ENCODE data around the gene TCP11. TPM values are rescaled to one million over a fixed set of nuclear protein-coding genes. Genes with fewer than 3 reads are reported as not detected.

The TCP11 gene
- total RNA-seq, 1 donor from 2014 or later: not detected

DNA sequence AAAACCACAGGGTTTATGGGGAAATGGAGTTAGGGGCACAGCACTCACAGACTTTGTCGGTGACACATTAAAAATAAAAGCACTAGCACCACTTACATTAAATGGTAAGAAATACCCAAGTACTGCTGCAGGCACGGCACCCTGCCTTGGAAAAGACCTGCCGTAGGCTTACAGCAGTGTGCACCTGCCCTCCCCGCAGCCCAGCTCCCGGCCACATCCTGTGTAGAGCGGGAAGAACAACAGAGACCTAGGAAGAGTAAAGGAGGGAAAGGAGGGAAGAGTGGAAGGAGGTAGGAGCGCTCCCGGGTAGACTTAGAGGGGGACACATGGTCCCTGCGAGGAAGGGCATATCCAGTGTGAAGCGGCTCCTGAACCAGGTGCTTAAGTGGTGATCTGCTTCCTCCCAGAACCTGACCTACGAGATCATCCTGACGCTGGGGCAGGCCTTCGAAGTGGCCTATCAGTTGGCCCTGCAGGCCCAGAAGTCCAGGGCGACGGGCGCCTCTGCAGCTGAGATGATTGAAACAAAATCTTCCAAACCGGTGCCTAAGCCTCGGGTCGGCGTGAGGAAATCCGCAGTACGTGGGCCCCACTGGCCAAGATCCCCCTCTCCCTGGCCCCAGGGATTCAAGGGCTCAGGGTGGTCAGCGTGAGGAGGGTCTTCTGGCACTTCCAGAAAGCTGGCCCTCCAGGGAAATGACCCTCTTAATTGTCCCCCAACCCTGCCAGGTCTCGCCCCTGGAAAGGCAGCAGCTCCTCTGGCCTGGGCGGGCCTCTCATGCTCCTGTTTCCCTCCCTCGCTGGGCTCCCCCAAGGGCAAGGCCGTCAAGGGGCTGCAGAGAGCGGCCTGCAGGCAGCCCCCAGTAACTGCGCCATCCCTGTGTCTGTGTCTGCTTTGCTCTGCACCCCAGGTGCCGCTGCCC lies 55.5 kb downstream of the TCP11 start:
- no peak for ATAC-seq
- intact Hi-C loops (cut with micrococcal nuclease): no loop called here
- no peak for DNase-seq

DNA sequence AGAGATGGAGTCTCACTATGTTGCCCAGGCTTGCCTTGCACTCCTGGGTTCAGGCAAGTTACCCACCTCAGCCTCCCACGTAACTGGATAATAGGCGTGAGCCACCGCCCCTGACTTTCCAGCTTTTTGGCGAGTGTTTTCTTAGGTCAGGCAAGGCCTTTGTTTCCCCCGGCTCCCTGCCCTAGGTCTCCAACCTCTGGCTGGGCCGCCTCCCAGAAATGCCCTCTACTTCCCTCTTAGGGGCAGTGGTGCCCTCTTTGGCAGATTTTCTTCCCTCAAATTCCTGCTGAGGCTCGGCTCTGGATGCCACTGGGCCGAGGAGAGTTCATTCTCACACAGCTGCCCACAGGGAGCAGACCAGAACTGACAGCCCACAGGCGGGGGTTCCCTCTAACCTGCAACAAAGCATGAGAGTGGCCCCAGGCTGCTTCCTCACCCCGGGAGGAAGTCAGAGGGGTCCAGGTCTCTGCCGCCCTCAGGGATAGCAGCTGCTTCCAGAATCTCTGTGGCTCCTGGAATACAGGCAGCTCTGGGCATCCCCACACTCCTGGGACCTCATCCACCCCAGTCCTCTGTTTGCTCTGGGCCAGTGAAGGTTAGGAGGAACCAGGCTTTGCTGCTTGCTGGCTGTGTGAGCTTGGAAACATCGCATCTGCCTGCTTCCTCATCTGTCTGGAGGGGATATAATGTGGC lies 56.5 kb downstream of the TCP11 start:
- intact Hi-C loops (cut with micrococcal nuclease): no loop called here
- no peak for DNase-seq
- no peak for ATAC-seq

DNA sequence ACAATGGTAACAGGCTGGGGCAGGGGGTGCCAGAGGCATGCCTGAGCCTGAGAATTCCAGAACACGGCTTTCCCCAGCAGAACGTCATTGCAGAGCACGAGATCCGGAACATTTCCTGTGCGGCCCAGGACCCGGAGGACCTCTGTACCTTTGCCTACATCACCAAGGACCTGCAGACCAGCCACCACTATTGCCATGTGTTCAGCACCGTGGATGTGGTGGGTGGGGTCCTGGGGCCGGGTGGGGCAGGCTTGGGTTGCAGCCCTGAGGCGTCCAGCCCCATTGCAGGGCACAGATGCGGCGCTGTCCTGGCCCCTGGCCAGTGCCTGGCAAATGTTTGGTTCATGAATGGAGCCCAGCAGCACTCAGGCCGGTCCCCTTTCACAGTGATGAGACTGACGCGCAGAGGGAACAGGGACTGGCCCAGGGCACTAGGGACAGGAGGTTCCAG lies 57.1 kb downstream of the TCP11 start:
- no peak for DNase-seq
- ATAC-seq: no peak
- intact Hi-C loops (cut with micrococcal nuclease): no loop called here

DNA sequence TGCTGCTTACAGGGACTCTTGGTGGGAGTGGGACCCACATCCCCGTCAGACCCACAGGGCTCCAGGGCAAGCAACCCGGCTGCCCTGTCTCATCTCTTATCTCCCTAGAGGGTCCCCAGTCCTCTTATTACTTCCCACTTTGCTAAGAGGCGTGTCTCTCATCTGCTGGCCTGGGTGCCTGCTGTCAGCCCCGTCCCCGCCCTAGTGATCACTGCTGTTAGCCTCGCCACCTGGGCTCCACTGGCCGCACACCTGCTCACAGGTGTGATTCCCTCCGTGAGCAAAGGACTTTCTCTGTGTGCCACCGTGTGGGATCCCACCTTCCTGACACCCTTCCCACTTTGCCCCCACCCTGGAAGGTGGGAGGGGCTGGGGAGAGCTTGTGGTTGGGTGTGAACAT lies 57.6 kb downstream of the TCP11 start:
- intact Hi-C loops (cut with micrococcal nuclease): no loop called here
- DNase-seq: no peak
- ATAC-seq: no peak

DNA sequence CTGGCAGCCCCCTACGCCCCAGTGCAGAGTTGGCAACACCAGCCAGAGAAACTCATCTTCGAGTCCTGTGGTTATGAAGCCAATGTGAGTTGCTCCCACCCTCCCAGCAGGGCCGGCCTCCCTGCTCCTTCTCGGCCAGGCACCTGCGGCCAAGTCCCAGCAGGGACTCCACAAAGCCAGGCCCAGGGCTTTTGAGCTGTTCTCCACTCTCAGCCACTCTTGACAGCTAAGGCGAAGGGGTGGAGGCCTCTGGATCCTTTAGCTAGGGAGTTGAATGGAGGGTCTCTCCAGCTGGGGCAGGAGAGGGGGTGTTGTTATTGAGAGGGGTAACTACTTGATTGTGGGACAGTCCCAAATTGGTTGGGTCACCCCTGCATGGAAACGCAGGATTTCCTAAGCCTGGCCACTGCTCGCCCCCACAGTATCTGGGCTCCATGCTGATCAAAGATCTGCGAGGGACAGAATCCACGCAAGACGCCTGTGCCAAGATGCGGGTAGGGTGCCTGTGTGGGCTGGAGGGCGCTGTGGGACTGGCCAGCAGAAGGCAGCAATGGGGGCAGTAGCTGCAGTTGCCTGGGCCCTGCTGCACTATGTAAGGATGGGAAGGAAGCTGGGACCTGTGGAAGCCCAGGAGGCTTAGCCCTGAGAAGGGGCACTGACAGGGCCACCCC lies 58.3 kb downstream of the TCP11 start:
- no peak for ATAC-seq
- no peak for DNase-seq
- intact Hi-C loops (cut with micrococcal nuclease): no loop called here

DNA sequence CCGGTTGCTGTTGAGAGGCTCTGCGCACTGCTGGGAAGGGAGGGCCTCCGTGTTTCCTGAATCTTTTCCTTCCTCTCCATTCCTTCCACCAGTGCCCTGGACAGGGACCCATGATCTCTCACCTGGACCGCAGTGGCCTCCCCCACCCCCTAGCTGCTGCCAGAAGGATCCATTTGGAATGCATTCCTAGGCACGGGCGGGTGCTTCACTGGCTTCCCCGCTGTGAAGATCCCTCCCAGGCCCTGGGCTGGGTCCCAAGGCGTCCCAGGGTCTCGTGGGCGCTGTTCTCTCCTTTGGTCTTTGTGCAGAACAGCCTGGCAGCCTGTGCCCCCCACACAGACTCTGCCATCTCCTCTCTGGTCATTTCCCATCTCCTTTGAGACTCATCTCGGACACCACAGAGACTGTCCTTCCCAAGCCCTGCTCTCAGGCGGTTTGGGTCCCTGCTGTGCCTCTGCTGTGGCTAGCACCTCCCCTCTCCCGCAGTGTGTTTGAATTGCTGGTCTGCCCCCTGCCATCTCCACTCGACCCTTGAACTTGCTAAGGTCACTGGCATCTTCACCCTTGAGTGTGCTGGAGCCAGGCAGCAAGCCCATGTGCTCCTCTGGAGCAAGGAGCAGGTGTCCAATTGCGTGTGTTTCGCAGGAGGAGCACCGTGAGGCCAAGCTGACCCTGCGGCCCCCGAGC lies 59.0 kb downstream of the TCP11 start:
- intact Hi-C loops (cut with micrococcal nuclease): no loop called here
- ATAC-seq (peak; percentile 4), DNase-seq (no peak)

DNA sequence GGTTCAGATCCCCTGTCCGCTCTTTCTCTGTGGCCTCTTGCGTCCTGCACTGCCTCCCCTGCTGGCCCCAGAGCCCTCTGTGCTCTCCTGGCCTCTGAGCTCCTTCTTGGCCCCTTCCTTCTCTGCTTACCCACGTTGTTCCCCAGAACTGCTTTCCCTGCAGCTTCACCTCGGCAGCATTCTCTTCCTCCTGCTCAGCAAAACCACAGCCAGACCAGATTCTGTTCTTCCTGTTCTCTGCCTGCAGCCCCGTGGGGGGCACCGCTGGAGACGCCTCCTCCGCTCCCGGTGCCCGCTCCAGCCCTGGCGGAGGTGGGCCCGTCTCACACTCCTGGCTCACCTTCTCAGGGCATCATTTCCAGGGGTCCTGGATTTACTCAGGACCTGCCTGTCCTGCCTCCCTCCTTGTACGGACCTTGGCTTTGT lies 59.7 kb downstream of the TCP11 start:
- ATAC-seq (no peak), DNase-seq (no peak)
- intact Hi-C loops (cut with micrococcal nuclease): no loop called here

DNA sequence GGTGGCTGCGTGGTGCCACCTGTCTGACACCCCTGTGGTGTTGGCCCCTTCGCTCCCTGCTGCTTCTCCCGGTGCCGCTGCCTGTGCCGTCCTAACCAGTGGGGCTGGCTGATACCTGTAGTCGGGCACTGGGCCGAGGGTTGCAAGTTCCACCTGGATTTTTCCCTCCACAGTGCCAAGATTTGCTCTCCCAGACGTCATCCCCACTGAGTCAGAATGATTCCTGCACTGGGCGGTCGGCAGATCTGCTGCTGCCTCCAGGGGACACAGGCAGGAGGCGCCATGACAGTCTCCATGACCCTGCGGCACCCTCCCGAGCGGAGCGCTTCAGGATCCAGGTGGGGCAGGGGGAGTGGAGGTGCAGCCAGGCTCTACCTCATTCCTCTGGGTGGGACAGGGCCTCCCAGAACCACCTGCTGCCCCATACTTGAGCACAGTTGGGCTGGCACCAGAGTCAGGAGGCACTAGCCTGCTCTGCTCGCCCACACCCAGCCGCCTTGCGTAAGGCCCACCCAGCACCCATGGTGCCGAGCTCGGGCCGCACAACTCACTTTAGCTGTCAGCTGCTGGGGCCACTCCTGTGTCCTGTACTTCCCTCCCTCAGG lies 60.2 kb downstream of the TCP11 start:
- ATAC-seq (no peak), DNase-seq (no peak)
- intact Hi-C loops (cut with micrococcal nuclease): no loop called here

DNA sequence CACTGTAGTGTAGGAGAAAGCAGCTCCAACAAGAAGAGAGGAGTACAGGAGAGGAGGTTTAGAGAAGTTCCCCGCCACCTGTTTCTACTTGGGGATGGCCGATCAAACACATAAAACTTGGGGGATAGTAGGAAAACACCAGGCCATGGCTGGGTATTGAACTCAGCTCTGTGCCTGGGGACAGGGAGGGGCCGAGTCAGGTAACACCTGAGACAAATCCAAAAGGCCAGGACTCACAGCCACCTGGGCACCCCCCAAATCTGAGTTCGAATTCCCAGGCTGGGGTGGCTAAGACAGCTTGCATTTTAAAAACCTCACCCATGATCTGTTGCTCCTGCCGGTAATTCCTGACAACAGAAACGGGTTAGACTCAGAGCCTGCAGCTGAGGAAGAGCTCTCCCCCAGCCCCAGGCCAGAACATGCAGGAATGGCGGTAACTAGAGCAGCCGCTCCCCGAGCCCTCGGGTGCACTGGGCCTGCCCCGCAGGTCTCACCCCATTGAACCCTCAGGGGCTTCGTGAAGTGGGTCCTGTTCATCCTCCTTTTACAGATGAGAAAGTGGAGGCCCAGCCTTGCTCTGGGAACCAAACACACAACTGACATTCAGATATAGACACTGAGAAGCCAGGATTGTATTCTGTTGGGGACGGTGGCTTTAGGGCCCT lies 61.0 kb downstream of the TCP11 start:
- DNase-seq: no peak
- intact Hi-C loops (cut with micrococcal nuclease): no loop called here
- ATAC-seq: no peak

DNA sequence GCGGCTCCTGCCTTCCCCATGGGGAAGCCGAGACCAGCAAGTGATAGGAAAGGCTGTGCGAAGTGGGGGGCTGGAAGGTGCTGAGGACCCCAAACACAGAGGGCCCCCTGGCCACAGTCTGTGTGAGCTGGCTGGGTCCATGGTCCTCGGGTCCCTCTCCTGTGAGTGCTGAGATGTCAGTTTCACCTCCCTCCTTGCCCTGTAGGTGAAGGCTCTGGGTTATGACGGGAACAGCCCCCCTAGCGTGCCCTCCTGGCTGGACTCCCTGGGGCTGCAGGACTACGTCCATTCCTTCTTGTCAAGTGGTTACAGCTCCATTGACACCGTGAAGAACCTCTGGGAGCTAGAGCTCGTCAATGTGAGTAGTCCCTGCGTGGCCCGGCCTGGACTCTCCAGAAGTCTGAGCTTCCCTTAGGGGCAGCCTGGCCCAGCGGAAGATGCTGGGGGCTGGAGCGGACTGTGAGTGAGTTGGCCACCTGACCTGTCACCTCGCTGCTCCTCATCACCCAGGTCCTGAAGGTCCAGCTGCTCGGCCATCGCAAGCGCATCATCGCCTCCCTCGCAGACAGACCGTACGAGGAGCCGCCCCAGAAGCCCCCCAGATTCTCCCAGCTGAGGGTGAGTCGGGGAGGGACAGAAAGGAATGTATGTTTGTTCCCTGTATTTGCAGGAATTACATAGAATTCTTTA lies 61.7 kb downstream of the TCP11 start:
- DNase-seq: no peak
- no peak for ATAC-seq
- intact Hi-C loops (cut with micrococcal nuclease): no loop called here

DNA sequence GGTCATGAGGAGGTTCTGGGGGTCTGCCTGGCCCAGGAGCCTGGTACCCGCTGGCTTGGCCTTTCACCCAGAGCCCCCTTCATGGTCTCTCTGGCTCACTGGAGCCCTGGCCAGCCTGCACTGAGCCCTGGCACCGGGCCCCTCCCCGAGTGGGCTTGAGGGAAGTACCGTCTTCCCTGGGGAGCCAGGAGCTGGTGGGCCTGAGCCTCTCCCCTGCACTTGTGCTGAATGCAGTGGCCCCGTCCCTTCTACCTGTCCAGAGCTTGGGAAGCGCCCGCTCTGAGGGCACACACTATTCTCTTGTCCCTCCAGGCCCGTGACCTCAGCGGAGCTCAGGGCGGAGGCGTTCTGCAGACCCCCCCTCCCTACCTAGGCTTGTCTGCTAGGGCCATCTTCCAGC lies 62.2 kb downstream of the TCP11 start:
- DNase-seq: no peak
- ATAC-seq: no peak
- intact Hi-C loops (cut with micrococcal nuclease): no loop called here

DNA sequence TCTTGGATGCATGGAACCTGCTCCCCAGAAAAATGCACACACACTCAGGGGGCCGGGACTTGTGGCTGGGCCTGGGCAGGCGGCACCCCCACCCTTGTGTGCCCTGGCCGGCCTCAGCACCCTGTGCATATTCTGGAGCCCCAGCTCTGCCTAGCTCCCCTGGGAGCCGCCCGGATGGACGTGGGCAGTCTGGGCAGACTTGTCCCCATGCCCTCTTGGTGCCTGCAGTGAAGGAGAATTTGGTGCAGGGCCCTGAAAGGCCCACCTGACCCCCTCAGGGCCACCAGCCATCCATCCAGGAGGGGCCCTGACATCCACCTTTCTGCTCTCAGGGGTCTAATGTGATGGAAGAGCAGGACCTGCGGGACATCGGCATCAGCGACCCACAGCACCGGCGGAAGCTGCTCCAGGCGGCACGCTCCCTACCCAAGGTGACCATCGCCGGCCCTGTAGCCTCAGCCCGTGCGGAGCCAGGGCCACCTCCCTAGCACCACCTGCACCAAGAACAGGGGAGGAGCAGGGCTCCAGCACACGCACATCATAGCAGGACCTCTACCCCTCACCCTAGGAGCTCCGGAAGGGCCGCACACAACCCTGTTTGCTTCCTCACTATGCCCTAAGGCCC lies 62.8 kb downstream of the TCP11 start:
- intact Hi-C loops (cut with micrococcal nuclease): no loop called here
- no peak for ATAC-seq
- DNase-seq: no peak

DNA sequence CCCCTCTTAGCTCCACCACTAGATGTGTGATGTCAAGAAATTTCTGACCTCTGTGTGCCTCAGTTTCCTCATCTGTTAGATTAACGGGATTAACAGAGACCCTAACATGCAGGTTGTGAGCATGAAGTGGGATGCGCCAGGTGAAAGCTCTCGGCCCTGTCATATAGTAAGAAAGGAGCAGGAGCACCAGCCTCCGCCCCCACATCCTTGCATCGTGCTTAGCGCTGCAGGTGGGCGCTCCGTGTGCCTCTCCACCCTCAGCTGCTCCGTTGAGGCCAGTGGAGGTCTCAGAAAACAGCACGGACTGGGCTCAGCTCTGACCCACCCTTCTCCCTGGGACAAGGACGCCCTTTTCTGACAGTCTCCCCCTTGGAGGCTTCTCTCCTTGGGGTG lies 63.4 kb downstream of the TCP11 start:
- DNase-seq: no peak
- intact Hi-C loops (cut with micrococcal nuclease): no loop called here

DNA sequence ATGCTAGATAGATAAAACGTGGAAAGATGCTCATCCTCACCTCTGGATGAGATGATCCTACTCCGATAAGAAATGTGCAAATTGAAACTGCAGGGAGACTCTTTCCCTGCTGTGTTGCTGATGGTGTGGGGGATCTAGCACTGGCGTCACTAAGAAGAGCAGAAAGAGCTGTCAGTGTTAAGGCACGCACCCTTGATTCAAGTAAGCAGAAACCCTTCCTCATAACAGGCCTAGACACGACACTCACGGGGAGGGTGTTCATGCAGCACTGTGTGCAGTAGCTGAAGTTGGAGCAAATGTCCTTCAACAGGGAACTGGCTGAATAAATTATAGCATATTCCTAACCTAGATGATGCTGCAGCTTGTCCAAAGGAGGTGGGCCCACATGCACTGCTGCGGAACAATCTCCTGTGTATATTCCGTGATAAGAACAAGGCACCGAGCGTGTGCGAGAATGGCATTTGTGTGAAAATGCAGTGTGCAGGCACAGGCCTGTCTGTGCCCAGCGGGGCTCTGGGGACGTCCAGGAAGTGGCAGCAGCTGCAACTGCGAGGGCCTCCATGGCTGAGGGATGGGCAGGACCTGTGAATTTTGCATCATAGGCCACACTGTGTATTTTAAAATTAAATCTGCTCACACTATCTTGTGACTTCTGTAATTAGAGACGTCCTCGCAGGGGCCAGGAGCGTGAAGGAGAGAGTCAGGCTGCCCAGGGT lies 64.0 kb downstream of the TCP11 start:
- no peak for ATAC-seq
- intact Hi-C loops (cut with micrococcal nuclease): no loop called here
- no peak for DNase-seq

More for the DNA sequence above, 63.4 kb downstream of the TCP11 start:
- no peak for ATAC-seq

DNA sequence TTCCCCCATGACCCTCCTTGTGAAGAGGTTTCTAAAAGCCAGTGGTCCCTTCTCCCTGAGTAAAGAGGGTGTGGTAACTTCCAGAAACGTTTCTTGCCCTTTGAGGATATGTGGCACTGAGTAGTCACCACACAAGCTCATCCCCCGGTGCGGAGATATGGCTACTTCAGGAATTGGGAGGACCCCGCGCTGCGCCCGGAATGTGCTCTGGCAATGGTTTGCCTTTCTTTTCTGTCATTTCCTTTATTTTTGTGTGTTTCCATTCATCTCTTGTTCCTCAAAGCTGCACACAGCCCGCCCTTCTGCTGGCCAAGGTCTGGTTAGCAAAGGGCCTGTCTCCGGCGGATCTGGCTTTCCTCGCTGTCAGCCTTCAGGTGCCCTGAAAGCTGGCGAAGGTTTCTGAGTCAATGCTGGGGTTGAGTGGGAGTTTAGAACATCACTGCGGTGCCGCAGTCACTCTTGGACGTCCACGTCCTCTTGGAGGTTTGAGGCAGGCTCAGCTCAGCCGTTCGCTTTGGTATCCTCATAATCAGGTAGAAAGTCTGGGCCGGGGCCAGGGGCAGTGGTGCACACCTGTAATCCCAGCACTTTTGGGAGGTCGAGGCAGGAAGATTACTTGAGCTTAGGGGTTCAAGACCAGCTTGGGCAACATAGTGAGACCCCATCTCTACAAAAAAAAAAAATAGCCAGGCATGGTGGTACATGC lies 67.2 kb downstream of the TCP11 start:
- DNase-seq: no peak
- ATAC-seq: no peak

DNA sequence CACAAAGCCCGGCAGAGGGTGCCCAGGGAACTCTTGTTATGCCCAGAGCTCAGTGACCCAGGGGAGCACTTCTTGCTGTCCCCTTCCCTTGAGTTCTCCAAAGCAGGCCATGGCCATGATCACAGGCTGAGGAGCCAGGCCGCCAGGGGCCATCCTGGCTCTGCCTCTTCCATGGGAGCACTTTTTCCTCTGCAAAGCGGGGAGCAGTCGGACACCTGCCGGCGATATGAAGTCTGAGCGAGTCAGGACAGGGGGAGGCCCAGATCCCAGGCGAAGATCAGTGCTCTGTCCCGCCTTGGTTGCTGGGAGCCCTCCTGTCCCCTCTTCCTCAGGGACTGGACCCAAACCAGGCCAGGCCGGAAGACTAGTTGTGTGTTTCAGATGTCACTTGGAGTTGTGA lies 67.9 kb downstream of the TCP11 start:
- ATAC-seq: no peak
- no peak for DNase-seq
- intact Hi-C loops (cut with micrococcal nuclease): no loop called here

More for the DNA sequence above, 67.2 kb downstream of the TCP11 start:
- intact Hi-C loops (cut with micrococcal nuclease): no loop called here
